Inflammatory macrophage treated with lipopolysaccharide for 4 hours (primary cell): ENCODE measurements around the gene EFHC2.
A peak's percentile ranks its signal among the peaks of the same experiment; 100 is the strongest.

Source experiments
- DNase-seq: peaks from one replicate; pipeline ENCODE4 v3.0.0-alpha.2; 2020

Gene EFHC2, protein sequence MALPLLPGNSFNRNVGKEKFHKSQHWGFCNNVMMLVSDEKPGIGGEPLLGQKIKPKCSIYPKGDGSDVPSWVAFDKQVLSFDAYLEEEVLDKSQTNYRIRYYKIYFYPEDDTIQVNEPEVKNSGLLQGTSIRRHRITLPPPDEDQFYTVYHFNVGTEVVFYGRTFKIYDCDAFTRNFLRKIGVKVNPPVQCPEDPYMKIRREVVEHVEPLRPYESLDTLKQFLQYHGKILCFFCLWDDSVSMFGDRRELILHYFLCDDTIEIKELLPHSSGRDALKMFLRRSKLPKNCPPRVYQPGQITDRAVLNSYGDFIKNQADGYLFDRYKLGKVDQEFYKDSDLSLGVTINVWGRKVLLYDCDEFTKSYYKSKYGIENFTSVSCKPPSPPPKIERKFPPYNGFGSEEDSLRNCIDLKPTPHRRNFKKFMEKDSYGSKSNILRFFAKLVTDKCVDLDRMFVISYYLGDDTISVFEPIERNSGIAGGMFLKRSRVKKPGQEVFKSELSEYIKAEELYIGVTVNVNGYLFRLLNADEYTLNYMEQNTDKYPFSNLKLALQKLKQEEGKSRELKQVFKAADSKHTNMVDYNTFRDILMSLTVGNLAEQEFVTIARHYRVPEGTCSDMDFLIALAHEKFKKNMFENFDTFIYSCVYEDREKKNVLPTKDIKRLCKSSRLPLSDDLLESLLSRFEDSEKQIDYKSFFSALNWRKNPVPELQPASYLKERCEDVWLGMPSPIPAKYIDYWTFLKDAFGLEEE

DNA sequence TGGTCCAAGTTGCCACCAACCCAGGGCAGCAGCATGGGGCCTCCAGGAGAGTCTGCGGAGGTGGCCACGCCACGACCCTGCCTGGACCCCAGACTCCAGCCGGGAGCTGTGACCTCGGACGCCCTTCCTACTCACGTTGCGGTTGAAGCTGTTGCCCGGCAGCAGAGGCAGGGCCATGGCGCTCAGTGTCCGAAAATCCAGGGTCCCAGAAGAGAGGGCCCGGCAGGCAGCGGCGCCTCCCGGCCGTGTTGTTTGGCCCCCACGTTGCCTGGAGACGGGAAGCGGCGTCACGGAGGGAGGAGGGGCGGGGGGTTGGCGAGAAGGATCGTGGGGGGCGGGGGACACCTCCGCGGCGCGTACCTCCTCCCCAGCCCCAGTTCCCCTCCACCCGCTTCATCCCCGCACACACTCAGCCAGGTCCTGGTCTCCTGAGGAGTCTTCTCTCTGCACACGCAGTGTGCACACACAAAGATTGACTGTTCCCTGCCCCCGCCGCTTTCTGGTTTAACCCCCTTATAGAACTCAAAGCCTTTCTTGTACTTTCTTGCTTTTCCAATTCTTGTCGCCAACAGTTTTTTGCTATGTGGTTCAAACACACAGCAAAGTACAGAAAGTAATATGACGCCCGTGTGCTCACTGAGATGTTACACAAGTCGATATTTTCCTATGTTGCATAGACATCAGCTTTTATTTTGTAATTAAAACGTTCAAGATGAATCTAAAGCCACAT is at the start of gene EFHC2:
EFHC2 (minus strand) TSS at position 261 of the 730 bp plus-strand sequence; CDS start at position 177, 84 bp downstream.
- DNase-seq, result peak; percentile 71

DNA sequence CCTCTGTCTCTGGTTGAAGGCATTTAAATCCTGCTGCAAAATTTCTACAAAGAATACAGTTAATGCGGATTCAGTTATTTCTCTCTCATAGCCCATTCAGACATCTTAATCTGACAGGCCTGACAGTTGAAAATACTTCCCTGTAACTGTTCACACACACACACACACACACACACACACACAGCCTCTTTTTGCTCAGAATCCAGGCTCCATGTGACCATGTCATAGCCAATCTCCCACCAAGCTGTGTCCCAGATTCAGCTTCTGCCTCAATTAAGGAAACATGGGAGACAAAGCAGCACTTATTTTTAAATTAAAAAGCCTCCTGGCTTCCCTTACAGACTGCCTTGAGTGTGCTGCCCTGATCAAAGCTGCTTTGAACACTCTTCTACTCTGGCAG is 49.3 kb upstream of the EFHC2 start:
- DNase-seq, result no peak

DNA sequence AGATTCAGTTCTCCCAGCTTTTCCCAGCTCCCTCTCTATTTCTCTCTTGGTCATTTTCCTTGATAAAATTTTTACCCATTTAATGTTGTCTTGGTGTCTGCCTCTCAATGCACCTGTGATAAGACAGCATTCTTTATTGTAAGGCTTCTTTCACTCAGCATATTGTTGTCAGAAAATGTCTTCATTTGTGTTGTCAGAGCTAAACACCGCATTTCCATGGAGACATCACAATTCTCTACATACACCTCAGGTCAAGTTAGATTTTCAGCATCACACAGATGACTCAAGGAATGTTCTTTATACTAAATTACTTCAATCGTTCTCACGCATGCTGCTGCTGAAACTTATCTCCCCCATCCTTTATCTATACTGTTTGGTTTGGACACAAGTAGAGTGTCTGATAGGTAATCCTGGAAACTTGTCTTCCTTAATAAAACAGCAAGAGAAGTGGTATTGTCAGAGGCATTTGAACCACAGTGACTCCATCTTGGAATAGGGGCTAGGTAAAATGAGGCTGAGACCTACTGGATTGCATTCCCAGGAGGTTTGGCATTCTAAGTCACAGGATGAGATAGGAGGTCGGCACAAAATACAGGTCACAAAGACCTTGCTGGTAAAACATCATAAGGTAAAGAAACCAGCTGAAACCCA is 41.3 kb upstream of the EFHC2 start:
- DNase-seq, result no peak

DNA sequence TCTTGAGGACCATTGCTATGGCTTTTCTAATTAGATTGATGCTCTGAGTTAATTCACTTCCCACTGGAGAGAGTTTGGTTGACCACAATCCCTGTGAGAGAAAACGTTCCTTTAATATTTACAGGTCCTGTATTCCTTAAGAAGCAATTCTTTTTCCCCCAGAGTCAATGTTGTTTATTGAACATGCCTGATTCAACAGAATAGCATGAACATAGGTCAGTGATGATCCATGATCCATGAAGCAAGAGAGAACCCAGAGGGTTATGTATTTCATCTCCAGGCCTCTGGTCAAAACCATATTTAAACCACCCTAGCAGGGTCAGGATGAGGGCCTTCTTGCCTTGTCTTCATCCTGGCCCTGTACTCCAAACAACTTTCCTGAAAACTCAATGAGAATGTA is 39.4 kb upstream of the EFHC2 start:
- no peak for DNase-seq

DNA sequence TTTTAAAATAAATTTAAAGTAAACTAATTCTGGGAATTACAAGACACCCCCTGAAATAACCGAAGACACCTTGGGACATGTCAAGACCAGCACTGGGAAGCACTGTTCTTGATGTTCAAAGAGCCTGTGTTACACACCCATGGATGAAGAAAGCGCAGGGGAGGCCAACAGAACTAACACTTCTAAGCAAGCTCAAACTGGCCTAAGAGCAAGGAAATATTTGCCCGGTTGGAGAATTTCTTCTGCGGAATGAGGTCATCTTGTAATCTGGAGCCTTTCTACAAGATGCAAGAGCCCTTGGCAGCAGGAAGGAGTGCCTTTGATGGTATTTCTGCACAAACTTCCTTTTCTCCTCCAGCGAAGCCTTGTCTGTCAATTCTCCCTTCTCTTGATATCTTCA is 9.3 kb upstream of the EFHC2 start:
- no peak for DNase-seq

DNA sequence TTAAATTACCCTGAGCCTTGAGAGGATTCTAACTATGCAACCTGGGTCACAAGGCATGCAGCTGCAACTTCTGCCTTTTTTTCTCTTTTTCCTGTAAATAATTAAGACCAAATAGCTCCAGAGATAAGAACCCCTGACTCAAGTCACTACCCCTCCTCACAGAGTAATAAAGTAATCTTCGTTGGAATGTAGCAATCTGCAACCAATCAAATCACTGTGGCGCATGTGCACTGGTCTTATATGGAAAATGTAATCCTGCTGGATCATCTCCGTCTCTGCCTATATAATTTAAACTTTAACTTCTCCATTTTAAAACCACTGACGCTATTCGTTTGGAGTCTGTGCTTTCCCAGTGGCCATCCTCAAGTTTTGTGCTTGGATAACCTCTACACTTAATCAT is 6.1 kb upstream of the EFHC2 start:
- DNase-seq, result peak; percentile 4

DNA sequence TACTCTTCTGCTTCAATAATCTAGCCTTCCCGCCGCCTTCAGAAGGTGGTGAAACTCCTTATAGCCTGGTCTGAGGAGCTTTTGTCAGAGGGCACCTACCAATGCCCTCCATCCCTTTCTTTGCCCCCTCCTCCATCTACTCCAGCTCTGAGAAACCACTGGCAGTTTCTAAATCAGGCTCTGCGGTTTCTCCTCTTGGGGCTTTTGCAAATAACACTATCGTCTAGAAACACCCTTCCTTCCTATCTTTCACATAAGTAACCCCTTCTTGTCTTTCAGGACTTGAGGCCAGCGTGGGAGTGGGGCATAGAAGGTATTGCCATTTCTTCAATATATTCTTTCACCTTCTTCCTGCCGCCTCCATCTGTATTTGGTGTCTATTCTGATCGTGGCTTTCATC is 1.2 kb upstream of the EFHC2 start:
- peak; percentile 34 for DNase-seq

DNA sequence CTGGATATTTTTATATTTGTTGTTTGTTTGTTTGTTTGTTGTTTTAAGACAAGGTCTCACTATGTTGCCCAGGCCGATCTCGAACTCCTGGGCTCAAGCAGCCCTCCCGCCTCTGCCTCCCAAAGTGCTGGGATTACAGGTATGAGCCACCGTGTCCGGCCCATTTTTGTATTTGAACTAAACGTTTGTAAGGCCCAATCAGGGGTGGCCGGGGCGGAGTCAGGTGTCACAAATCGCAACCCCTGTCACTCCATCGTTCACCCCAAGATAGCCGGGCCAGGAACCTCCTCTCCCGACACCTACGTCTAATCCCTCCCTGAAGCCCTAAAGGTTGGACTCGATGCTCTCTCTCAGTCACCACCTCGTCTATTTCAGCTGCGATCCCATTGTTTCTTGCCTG is 722 bp upstream of the EFHC2 start:
- peak; percentile 6 for DNase-seq

DNA sequence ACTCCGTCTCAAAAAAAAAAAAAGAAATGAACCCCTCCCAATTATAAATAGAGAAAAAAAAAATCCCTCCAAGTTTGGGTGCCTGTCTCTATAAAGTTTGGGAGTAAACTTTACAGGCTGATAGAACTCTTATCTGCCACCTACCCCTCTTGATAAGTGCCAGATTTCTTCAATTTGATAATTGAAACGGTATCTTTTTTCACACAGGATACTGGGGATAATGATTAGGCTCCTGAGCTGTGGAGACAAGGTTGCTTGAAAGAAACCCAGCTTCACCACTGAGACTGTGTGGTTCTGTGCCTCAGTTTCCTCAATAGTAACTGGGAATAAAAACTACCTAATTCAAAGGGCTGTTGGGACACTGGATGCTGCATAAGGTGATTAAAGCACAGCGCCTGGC is 606 bp downstream of the EFHC2 start:
- DNase-seq, result no peak

DNA sequence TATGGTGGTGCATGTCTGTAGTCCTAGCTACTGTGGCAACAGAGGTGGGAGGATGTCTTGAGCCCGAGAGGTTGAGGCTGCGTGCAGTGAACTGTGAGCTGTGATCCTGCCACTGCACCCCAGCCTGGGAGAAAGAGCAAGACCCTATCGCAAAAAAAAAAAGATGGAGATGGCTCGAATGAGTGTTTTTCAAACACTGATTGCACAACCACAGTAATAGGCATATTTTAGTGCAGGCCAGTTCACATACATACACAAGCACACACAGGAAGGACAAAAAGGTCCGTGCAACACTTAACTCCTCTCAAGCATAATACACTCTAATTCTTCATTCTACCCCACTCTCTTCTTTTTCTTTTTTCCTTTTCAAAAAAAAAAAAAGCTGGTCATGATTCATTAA is 5.1 kb downstream of the EFHC2 start:
- DNase-seq, result no peak

DNA sequence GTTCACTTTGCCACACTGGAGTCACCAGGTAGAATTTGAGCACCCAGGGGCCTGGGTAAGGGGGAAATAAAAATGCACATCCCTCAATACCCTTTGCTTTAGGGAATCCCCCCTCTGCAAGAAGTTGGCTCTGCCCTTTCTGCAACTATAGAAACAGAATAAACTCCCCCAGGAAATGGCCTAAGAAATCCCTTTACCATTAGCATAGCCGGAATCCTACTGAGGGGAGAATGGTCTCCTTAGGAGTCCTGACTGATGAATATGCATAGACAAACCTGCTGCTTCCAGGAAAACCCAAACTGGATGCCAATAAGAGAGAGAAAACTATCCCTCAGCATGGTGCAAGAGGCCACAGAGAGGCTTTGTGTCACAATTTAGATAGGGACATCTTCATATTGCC is 11.0 kb downstream of the EFHC2 start:
- DNase-seq, result no peak

DNA sequence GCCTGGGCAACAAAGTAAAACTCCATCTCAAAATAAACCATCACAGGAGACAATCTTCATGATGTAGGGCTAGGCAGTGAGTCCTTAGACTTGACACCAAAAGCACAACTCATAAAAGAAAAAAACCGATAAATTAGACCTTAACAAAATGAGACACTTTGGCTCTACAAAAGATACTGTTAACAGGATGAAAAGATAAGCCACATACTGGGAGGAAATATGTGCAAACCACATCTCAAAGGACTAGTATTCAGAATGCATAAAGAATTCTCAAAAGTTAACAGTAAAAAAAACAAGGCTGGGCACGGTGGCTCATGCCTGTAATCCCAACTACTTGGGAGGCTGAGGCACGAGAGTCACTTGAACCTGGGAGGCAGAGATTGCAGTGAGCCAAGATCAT is 13.2 kb downstream of the EFHC2 start:
- DNase-seq, result no peak

DNA sequence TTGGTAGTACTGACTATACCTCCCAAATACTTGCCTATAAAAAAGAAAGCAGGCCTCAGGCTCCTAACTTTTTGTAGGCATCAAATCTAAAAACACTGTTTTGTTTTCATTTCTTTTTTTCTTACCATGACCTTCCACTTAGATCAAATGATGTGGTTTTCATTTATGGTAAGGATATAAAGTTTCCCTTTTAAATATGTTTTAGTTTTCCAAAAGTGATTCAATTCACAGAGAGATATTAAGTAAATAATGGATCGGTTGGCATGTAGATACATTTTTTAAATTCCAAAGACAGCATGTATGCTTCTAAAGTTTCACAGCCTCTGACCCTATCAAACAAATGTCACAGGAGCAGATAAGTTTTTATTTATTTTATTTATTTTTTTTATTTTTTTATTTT is 23.9 kb downstream of the EFHC2 start:
- DNase-seq, result no peak

DNA sequence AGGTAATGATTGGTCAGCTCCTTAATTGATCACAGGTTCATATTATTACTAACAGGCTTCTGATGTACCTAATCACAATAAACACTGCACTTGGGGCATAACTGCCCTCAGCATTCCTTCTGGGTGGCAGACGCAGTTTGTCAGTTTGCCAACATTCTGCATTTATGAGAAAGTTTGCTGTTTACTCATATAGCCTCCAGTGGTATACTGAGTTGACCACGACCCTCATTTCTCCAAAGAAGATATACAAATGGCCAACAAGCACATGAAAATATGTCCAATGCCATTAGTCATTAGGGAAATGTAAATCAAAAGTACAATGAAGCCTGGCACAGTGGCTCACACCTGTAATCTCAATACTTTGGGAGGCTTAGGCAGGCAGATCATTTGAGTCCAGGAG is 26.3 kb downstream of the EFHC2 start:
- DNase-seq, result no peak

DNA sequence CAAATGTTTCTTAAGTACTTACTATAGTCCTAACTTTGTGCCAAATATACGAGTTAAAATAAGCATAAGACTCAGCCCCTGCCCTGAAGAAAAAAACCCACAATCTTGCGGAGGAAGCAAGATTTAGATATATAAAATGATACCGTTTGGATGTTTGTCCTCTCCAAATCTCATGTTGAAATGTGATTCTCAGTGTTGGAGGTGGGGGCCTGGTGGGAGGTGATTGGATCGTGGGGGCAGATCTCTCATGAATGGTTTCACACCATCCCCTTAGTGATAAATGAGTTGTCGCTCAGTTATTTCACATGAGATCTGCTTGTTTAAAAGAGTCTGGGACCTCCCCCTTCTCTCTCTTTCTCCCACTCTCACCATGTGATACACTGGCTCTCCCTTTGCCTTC is 28.7 kb downstream of the EFHC2 start:
- no peak for DNase-seq

DNA sequence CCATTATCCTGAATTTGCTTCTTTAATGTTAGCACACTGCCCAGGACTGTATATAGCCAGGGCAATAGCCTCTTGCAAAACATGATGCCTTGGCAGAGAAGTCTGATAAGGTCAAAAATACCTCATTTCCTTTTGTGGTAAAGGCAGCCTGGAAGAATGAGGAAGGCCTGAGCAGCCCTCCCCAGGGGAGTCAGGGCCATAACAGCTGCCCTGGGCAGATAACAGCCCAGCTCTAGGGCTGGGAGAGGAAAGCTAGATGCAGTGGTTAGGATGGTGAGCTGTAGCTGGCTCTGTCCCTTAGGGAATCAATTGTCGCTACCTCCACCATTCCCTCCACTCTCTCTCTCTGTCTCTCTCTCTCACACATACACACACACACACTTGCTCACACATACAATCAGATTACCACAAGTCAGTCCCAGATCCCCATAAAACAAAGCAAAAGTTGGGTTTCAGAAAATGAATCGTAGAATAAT is 29.2 kb downstream of the EFHC2 start:
- peak; percentile 58 for DNase-seq

DNA sequence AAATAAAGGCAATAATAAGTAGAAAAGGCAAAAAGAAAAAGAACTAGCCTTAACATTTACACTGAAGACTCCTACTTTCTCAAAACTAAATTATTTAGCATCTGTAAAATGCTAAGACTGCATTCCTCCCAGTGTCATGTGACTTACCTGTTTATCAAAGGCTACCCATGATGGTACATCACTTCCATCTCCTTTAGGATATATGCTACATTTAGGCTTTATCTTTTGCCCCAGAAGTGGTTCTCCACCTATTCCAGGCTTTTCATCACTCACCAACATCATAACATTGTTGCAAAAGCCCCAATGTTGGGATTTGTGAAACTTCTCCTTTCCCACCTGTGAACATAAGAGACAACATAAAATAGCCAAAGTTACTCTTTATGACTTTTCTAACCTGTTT is 31.1 kb downstream of the EFHC2 start:
- DNase-seq, result no peak

DNA sequence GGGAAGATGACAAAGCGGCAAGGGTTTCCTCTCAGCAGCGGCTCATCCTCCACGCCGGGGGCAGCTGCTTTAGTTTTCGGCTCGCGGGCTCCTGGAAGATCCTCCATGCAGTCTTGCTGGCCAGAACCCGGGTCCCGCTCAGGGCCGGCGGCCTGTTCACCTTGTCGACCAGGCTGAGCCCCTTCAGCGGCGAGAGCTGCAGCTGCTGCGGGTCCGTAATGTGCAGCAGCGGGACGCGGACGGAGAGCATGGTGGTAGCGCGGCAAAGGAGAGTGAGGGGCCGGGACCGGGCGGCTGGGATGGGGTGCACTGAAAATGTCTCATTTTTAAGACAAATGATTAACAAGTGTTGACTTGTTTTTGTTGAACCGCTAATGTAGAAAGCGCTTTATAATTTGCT is 33.2 kb downstream of the EFHC2 start:
- DNase-seq, result no peak

DNA sequence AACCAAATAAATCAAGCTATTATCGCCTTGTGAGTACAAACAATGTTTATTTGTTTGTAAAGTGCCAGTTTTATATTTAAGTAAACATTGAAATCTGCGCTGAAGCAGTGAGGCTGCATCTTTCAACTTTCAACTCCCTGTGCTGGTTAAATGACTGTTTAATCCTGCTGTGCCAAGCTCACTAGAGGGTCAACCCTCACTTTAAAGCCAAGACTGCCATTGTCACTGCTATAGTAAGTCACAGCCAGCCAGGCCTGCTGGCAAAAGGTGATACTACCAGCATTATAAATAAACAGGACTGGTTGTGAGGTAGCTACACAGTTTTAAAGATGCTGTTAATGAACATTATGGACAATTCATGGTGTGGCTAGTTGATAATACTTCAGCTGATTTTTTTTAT is 34.6 kb downstream of the EFHC2 start:
- DNase-seq, result no peak

DNA sequence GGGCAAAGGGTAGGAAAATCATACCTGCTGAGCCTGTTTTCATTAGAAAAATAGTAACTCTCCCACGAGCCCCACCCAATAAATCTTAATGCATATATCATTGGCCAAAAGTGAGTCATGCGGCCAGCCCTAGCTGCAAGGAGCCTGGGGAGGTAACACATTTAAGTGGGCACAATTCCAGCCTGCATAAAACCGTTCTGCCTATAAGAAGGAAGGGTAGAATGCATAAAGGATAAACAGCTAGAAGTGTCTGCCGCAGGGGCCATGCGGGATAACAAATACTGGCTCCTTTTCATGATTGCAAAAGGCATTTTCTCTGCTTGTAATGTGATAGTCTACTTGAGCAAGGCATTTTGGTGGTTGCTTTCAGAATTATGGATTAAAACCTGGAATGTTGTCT is 37.1 kb downstream of the EFHC2 start:
- no peak for DNase-seq

DNA sequence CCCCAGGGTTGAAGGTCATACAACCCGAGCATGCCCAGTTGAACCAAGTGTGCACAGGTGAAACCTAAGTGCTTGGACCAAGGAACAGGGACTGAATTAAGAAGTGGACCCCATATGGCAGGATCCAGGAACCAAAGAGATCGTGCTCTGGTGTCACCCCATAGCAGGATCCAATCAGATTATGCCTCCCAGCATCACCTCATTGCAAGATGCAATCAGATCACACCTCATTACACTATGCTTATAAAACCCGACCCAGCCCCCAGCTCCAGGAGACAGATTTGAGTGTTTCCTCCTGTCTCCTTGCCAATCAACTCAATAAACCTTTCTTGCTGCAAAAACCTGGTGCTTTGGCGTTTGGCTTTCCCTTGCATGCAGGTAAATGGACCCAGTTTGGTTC is 37.6 kb downstream of the EFHC2 start:
- DNase-seq, result no peak

DNA sequence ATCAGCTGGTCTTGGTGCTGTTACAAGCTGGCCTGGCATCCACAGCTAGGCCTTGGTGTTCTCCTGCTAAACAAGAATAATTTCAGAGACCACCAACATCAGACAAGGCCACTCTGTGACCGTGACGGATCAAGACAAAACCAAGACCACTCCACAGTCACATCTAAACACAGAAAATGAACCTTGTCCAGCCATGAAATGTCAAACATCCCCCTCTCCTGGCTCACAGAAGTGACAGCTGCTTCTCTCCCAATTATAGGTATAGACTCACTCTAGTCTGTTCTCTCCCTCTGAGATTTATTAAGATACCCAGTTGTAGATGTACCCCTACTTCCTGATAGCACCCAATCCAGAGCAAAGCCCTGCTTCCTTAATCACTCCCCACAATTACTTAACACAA is 40.4 kb downstream of the EFHC2 start:
- no peak for DNase-seq

DNA sequence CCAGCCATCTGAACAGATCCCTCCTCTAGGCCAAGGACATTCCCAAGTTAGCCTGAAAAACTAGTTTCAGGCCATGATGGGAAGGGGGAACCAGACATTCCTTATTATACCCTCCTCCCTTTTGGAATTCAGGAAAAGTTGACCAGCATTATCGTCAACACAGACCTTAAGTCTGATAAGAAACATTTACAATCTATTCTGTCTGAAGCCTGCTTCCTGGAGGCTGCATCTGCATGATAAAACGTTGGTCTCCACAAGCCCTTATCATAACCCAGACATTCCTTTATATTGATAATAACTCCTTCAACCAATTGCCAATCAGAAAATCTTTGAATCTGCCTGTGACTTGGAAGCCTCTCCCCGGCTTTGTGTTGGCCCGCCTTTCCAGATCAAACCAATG is 44.3 kb downstream of the EFHC2 start:
- no peak for DNase-seq
